Lower lobe of right lung (tissue), 2 donors: ENCODE data around the gene RALGAPA1. TPM values are rescaled to one million over a fixed set of nuclear protein-coding genes. Genes with fewer than 3 reads are reported as not detected.

Experiments used
- ATAC-seq, 2 donors: fragments of 200-7000 bp; cut with Tn5 transposase; one replicate each; pipeline ENCODE4 v1.9.1; 2020 to 2022; ENCODE audit warnings: mild to moderate bottlenecking in 2 of 2, moderate library complexity in 2 of 2
- DNase-seq: peaks from one replicate; pipeline ENCODE4 v3.0.0-alpha.2; 2020
- H3K27ac ChIP-seq: fragments of 200-600 bp; one replicate; pipeline ENCODE4 v1.8.0; 2022
- H3K27me3 ChIP-seq: fragments of 200-600 bp; one replicate; pipeline ENCODE4 v1.8.0; 2022; ENCODE audit warnings: low read depth
- H3K36me3 ChIP-seq: fragments of 200-600 bp; one replicate; pipeline ENCODE4 v1.8.0; 2022; ENCODE audit warnings: mild to moderate bottlenecking
- H3K4me1 ChIP-seq: fragments of 200-600 bp; one replicate; pipeline ENCODE4 v1.8.0; 2022
- H3K4me3 ChIP-seq: fragments of 200-600 bp; one replicate; pipeline ENCODE4 v1.8.0; 2022; ENCODE audit warnings: mild to moderate bottlenecking
- H3K9me3 ChIP-seq: fragments of 200-600 bp; one replicate; pipeline ENCODE4 v1.8.0; 2022
- intact Hi-C: fragments of 100-400 bp; cut with DNase I; formaldehyde crosslinking; loops from one replicate; pipeline ENCODE4 v1.11.0; 2022
- total RNA-seq: library from RNA; stranded (reverse); fragmentation: NEBNext Ultra II Directional; extraction: Animal tissue kit (Norgen Biotek cat#: 25700); gene quantifications from one replicate; pipeline ENCODE4 v1.2.1, GENCODE V29; 2021
- TF ChIP-seq, protein P1 (sequence below): fragments of 200-600 bp; IDR thresholded peaks from one replicate; pipeline ENCODE4 v1.8.0; 2022; ENCODE audit warnings: antibody characterized with exemption, mild to moderate bottlenecking
- donor health status: DM: no; HTN: yes; CAD: no; lungs with severe emphysema.

The RALGAPA1 gene
- total RNA-seq, 1 donor from 2014 or later: 64.9 TPM

DNA sequence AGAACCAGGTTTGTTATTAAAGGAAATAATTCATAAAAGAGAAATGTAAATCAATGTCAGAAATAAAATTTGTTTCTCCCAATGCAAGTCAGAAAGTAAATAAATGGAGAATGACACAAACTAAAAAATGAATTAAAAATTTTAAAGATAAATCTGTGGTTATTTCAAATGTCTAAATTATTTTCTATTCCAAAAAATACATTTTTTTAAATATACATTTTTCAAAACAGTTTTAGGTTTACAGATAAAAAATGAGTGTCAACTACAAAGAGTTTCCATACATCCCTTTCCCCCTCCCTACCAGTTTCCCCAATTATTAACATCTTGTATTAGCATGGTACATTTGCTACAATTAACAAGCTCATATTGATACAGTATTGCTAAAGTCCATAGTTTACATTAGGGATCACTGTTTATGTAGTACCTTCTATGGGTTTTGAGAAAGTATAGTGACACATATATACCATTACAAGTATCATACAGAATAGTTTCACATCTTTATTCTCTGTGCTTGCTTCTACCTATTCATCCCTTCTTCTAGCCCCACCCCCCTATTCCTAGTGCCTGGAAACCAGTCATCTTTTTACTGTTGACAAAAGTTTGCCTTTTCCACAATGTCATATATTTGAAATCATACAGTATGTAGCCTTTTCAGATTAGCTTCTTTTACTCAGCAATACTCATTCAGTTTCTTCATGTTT lies 104.2 kb downstream of the RALGAPA1 start:
- H3K27me3 ChIP-seq: no peaks in the 10 kb centered on the region

DNA sequence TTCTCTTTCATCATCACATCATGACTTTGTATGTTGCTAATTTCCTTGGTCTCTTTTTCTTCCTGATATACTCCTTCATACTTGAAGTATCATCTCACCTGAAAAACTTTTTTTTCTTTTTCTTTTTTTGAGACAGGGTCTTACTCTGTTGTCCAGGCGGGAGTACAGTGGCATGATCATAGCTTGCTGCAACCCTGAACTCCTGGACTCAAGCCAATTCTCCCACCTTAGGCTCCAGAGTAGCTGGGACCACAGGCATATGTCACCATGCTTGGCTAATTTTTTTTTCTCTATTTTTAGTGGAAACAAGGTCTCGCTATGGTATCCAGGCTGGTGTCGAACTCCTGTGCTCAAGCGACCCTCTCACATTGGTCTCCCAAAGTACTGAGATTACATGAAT lies 107.6 kb downstream of the RALGAPA1 start:
- no peaks in the 10 kb centered on the region for H3K27me3 ChIP-seq
- intact Hi-C loops: no loop called here
- H3K27ac ChIP-seq: no peak overlapping the region
- no peaks in the 10 kb centered on the region for H3K36me3 ChIP-seq
- no peaks in the 10 kb centered on the region for H3K4me1 ChIP-seq
- ATAC-seq: no peak
- TF ChIP-seq, protein P1, sequence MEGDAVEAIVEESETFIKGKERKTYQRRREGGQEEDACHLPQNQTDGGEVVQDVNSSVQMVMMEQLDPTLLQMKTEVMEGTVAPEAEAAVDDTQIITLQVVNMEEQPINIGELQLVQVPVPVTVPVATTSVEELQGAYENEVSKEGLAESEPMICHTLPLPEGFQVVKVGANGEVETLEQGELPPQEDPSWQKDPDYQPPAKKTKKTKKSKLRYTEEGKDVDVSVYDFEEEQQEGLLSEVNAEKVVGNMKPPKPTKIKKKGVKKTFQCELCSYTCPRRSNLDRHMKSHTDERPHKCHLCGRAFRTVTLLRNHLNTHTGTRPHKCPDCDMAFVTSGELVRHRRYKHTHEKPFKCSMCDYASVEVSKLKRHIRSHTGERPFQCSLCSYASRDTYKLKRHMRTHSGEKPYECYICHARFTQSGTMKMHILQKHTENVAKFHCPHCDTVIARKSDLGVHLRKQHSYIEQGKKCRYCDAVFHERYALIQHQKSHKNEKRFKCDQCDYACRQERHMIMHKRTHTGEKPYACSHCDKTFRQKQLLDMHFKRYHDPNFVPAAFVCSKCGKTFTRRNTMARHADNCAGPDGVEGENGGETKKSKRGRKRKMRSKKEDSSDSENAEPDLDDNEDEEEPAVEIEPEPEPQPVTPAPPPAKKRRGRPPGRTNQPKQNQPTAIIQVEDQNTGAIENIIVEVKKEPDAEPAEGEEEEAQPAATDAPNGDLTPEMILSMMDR: no peak
- no peak for DNase-seq
- no peak overlapping the region for H3K4me3 ChIP-seq
- no peaks in the 10 kb centered on the region for H3K9me3 ChIP-seq

More for the DNA sequence above, 104.2 kb downstream of the RALGAPA1 start:
- Histone ChIP-seq H3K9me3 (no peaks in the 10 kb centered on the region), H3K27ac (no peak overlapping the region), H3K4me3 (no peak overlapping the region), H3K36me3 (peaks cover 15% of the 10 kb centered on the region), H3K4me1 (no peaks in the 10 kb centered on the region)
- ATAC-seq: no peak
- intact Hi-C loops: no loop called here
- DNase-seq: no peak
- TF ChIP-seq, protein P1: no peak

DNA sequence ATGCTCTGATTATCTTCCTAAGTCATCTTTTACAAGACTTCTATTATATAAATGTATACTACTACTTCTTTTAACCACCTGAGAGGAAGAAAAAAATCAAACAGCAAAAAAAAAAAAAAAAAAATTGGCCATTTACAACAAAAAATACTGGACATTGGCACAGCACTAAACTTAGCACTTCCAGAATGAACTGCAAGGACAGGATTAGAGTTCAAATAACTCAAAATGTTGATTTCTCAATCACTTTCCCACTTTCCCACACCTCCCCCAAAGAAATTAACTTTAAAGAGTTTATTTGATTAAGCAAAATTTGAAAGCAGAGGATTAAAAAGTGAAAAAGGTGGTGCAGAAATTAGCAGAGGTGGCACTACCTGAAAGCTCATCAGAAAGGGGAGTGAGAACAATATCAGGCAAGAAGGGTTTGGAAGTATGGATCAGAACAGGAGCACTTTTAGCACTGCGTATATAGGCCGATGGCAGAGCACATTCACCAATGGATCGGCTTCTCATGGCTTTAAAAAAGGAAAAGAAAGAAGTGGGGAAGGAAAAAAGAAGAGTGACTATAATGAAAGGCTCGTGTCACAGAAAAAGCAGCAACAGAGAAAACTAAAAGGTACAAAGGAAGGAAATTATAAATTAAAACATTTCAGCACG lies 109.2 kb downstream of the RALGAPA1 start:
- TF ChIP-seq, protein P1: no peak
- no peak for DNase-seq
- Histone ChIP-seq H3K27me3 (no peaks in the 10 kb centered on the region), H3K36me3 (no peaks in the 10 kb centered on the region), H3K4me3 (no peak overlapping the region), H3K4me1 (no peaks in the 10 kb centered on the region), H3K9me3 (no peaks in the 10 kb centered on the region), H3K27ac (no peak overlapping the region)
- intact Hi-C loops: no loop called here
- no peak for ATAC-seq

DNA sequence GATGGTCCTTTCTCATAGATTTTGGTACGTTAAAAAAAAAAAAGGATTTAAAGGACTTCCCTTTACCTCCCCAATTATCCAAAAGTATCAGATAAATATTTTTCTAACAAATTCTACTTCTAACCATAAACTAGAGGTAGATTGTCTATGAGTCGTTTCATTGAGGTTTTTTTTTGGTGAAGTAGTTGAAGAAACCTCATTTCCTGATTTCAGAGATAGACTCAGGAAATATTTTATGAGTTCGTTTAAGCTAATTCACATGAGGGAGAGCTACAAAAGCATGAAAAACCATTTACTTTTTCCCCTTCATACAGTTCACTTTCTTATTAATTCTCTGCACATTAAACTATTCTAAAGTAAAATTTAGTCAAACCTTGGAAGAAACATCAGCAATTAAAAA lies 112.5 kb downstream of the RALGAPA1 start:
- Histone ChIP-seq H3K4me1 (no peaks in the 10 kb centered on the region), H3K27ac (no peak overlapping the region), H3K9me3 (no peaks in the 10 kb centered on the region), H3K4me3 (no peak overlapping the region), H3K27me3 (no peaks in the 10 kb centered on the region), H3K36me3 (no peaks in the 10 kb centered on the region)
- no peak for ATAC-seq
- intact Hi-C loops: no loop called here
- no peak for DNase-seq
- TF ChIP-seq, protein P1: no peak

DNA sequence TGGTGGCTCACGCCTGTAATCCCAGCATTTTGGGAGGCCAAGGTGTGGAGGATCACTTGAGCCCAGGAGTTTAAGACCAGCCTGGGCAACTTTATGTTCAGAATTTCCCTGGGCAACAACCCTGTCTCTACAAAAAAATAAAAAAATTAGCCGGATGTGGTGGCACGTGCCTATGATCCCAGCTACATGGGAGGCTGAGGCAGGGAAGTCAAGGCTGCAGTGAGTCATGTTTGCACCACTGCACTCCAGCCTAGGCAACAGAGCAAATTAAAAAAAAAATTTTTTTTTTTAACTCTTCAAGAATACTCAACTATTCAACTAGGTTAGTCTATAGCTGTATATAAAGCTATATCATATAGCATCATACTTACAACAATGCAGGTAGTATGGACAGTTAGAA lies 113.0 kb downstream of the RALGAPA1 start:
- intact Hi-C loops: no loop called here
- H3K4me3 ChIP-seq: no peak overlapping the region
- H3K4me1 ChIP-seq: no peaks in the 10 kb centered on the region
- H3K27ac ChIP-seq: no peak overlapping the region
- H3K36me3 ChIP-seq: no peaks in the 10 kb centered on the region
- DNase-seq: no peak
- no peaks in the 10 kb centered on the region for H3K27me3 ChIP-seq
- H3K9me3 ChIP-seq: no peaks in the 10 kb centered on the region
- ATAC-seq: no peak
- TF ChIP-seq, protein P1: no peak
